CD14-positive monocyte (primary cell): ENCODE results near the gene AMACR. TPM values are rescaled to one million over a fixed set of nuclear protein-coding genes. Genes with fewer than 3 reads are reported as not detected.
"Not testable (repeated sequence)": the region's sequence is repeated elsewhere in the genome, so short reads cannot be mapped to it uniquely, and the experiment has no call there.

Experiments used
- DNase-seq, 3 donors: peaks; one replicate each; pipeline ENCODE4 v3.0.0-alpha.2; 2011 to 2022
- H2AFZ ChIP-seq: 2 replicates; pipeline ENCODE4 v1.6.0; 2012; ENCODE audit warnings: mild to moderate bottlenecking, low read depth, low read length, inconsistent platforms; ENCODE audit not compliant: insufficient read depth, poor library complexity, severe bottlenecking
- H3K27ac ChIP-seq, 2 donors: 1 replicate in 1 of 2; 2 replicates in 1 of 2; pipeline ENCODE4 v1.5.1; 2012 to 2013; ENCODE audit warnings: low read length in 2 of 2, control low read depth in 1 of 2, inconsistent platforms in 1 of 2, low read depth in 1 of 2, mild to moderate bottlenecking in 1 of 2
- H3K27me3 ChIP-seq, 2 donors: one replicate each; pipeline versions ENCODE4 v1.6.0 to v1.6.1; 2011 to 2013; ENCODE audit warnings: low read length in 2 of 2; ENCODE audit not compliant: control insufficient read depth in 2 of 2, insufficient read depth in 2 of 2
- H3K36me3 ChIP-seq, 2 donors: replicated peaks in 1 of 2; 1 replicate in 1 of 2; 2 replicates in 1 of 2; pipeline versions ENCODE4 v1.5.1 to v1.6.1; 2012 to 2013; ENCODE audit warnings: low read length in 2 of 2, control low read depth in 1 of 2, inconsistent platforms in 1 of 2, mild to moderate bottlenecking in 1 of 2; ENCODE audit not compliant: insufficient read depth in 2 of 2, control insufficient read depth in 1 of 2
- H3K4me1 ChIP-seq, 2 donors: 1 replicate in 1 of 2; 2 replicates in 1 of 2; pipeline versions ENCODE4 v1.5.1 to v1.6.1; 2012 to 2013; ENCODE audit warnings: low read length in 2 of 2, control low read depth in 1 of 2, inconsistent platforms in 1 of 2, mild to moderate bottlenecking in 1 of 2, moderate library complexity in 1 of 2; ENCODE audit not compliant: insufficient read depth in 2 of 2, control insufficient read depth in 1 of 2
- H3K4me2 ChIP-seq: replicated peaks from 2 replicates; pipeline ENCODE3; 2012; ENCODE audit warnings: low read length, moderate library complexity, mild to moderate bottlenecking; ENCODE audit not compliant: poor library complexity, severe bottlenecking; ENCODE audit errors: extremely low read depth
- H3K4me3 ChIP-seq, 3 experiments: fragments of 200-600 bp in 1 of 3; sonication (generic) in 1 of 3; replicated peaks in 1 of 3; 1 replicate in 2 of 3; 2 replicates in 1 of 3; pipeline ENCODE4 v1.5.1; 2011 to 2013; ENCODE audit warnings: low read length in 3 of 3, mild to moderate bottlenecking in 3 of 3, control low read depth in 2 of 3, low read depth in 2 of 3, inconsistent platforms in 1 of 3, moderate library complexity in 1 of 3
- H3K79me2 ChIP-seq: 2 replicates; pipeline ENCODE4 v1.6.0; 2012; ENCODE audit warnings: mild to moderate bottlenecking, control low read depth, inconsistent platforms, low read length, moderate library complexity; ENCODE audit not compliant: insufficient read depth
- H3K9ac ChIP-seq: 2 replicates; pipeline ENCODE4 v1.6.0; 2017; ENCODE audit warnings: low read length, mild to moderate bottlenecking; ENCODE audit not compliant: insufficient read depth, poor library complexity, severe bottlenecking
- H3K9me3 ChIP-seq, 2 donors: replicated peaks in 1 of 2; 1 replicate in 1 of 2; 2 replicates in 1 of 2; pipeline versions ENCODE4 v1.5.1 to v1.6.1; 2012 to 2013; ENCODE audit warnings: low read length in 2 of 2, control low read depth in 1 of 2; ENCODE audit not compliant: control insufficient read depth in 1 of 2, insufficient read depth in 1 of 2
- H4K20me1 ChIP-seq: 2 replicates; pipeline ENCODE4 v1.6.0; 2012; ENCODE audit warnings: mild to moderate bottlenecking, low read length, control low read depth, moderate library complexity; ENCODE audit not compliant: insufficient read depth
- H3K27ac Mint-ChIP-seq, 7 donors: one replicate each; pipeline ENCODE4 v1.8.0; 2020; ENCODE audit warnings: mild to moderate bottlenecking in 7 of 7, mixed read lengths in 7 of 7, moderate library complexity in 6 of 7, inconsistent platforms in 2 of 7
- H3K27me3 Mint-ChIP-seq, 3 donors: one replicate each; pipeline ENCODE4 v1.8.0; 2021 to 2022; ENCODE audit warnings: low read depth in 3 of 3, mild to moderate bottlenecking in 3 of 3, mixed read lengths in 3 of 3, moderate library complexity in 3 of 3, inconsistent platforms in 1 of 3
- H3K36me3 Mint-ChIP-seq, 2 donors: one replicate each; pipeline ENCODE4 v1.8.0; 2020; ENCODE audit warnings: mixed read lengths in 2 of 2, inconsistent platforms in 1 of 2, mild to moderate bottlenecking in 1 of 2
- H3K4me1 Mint-ChIP-seq: one replicate; pipeline ENCODE4 v1.8.0; 2020; ENCODE audit warnings: mild to moderate bottlenecking, mixed read lengths
- H3K4me3 Mint-ChIP-seq, 2 donors: one replicate each; pipeline ENCODE4 v1.8.0; 2020; ENCODE audit warnings: mild to moderate bottlenecking in 2 of 2, mixed read lengths in 2 of 2, moderate library complexity in 1 of 2
- H3K9me3 Mint-ChIP-seq, 7 donors: one replicate each; pipeline ENCODE4 v1.8.0; 2020 to 2022; ENCODE audit warnings: mixed read lengths in 7 of 7, mild to moderate bottlenecking in 6 of 7, moderate library complexity in 6 of 7, inconsistent platforms in 2 of 7
- WGBS: methylation state at CpG from one replicate; pipeline ENCODE4 v1.1.5; 2013; ENCODE audit warnings: missing lambda C conversion rate; ENCODE audit not compliant: insufficient coverage; 5-methylcytosine and 5-hydroxymethylcytosine counted together
- intact Hi-C, 2 donors: fragments of 100-400 bp; cut with micrococcal nuclease; formaldehyde crosslinking; loops; one replicate each; pipeline versions ENCODE4 v1.15.0 to v1.15.1; 2023
- polyA plus RNA-seq, 3 donors: library from polyadenylated mRNA; depleted of rRNA in 1 of 3; unstranded in 2 of 3; stranded (reverse) in 1 of 3; fragments of 300-500 nt in 2 of 3; fragments of >200 nt in 1 of 3; fragmentation: Illumina TruSeq in 2 of 3; gene quantifications; 1 replicate in 2 of 3; 2 replicates in 1 of 3; pipeline ENCODE4 v1.2.3, GENCODE V29; 2012 to 2021
- TF ChIP-seq, protein P1 (sequence below): fragments of 200-600 bp; IDR thresholded peaks from one replicate; pipeline ENCODE4 v1.8.0; 2022; ENCODE audit warnings: antibody characterized with exemption, mild to moderate bottlenecking

AMACR gene
- polyA plus RNA-seq, 3 donors, result 1.2 to 6.1 (median 4.8) TPM

DNA sequence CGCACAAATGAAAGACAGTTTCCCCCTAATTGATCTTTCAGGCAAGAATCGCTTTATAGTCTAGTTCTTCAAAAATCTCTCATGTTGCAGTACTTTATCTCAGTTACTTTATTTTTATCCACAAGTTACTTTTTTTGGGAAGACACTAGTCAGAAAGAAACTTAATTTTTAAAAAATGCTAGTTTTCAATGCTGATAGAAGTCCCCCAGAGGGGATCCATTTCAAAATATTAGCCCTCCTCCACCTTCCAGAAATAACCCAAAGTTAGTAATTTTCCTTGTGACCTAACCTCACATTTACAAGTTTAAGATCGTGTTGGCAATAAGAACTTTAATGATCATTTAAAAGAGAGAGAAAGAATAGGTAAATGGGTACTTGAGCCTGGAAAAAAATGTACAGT lies 24.1 kb upstream of the AMACR start:
- peaks cover 4 to 13% of the 10 kb centered on the region in 2 donors for H3K36me3 ChIP-seq
- H3K4me1 Mint-ChIP-seq, result no peaks in the 10 kb centered on the region
- no peaks in the 10 kb centered on the region for H4K20me1 ChIP-seq
- peaks cover 12 to 19% of the 10 kb centered on the region in 2 donors for H3K36me3 Mint-ChIP-seq
- TF ChIP-seq, protein P1, sequence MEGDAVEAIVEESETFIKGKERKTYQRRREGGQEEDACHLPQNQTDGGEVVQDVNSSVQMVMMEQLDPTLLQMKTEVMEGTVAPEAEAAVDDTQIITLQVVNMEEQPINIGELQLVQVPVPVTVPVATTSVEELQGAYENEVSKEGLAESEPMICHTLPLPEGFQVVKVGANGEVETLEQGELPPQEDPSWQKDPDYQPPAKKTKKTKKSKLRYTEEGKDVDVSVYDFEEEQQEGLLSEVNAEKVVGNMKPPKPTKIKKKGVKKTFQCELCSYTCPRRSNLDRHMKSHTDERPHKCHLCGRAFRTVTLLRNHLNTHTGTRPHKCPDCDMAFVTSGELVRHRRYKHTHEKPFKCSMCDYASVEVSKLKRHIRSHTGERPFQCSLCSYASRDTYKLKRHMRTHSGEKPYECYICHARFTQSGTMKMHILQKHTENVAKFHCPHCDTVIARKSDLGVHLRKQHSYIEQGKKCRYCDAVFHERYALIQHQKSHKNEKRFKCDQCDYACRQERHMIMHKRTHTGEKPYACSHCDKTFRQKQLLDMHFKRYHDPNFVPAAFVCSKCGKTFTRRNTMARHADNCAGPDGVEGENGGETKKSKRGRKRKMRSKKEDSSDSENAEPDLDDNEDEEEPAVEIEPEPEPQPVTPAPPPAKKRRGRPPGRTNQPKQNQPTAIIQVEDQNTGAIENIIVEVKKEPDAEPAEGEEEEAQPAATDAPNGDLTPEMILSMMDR, result no peak
- no peak overlapping the region for H3K9ac ChIP-seq
- no peak overlapping the region for H3K4me3 ChIP-seq
- no peak overlapping the region for H3K4me3 Mint-ChIP-seq
- no peaks in the 10 kb centered on the region for H3K27me3 ChIP-seq
- H3K27me3 Mint-ChIP-seq, result peaks cover 0 to 2% (median 0%) of the 10 kb centered on the region in 3 donors
- no peak overlapping the region for H3K27ac Mint-ChIP-seq
- no peak overlapping the region for H3K4me2 ChIP-seq
- intact Hi-C loops, result no loop called here
- no peak overlapping the region for H2AFZ ChIP-seq
- H3K27ac ChIP-seq, result no peak overlapping the region
- no CpG with 5 or more reads among the region's 3 CpGs for WGBS
- no peak for DNase-seq
- H3K9me3 ChIP-seq, result no peaks in the 10 kb centered on the region
- no peaks in the 10 kb centered on the region for H3K79me2 ChIP-seq
- no peaks in the 10 kb centered on the region for H3K4me1 ChIP-seq
- no peaks in the 10 kb centered on the region for H3K9me3 Mint-ChIP-seq

DNA sequence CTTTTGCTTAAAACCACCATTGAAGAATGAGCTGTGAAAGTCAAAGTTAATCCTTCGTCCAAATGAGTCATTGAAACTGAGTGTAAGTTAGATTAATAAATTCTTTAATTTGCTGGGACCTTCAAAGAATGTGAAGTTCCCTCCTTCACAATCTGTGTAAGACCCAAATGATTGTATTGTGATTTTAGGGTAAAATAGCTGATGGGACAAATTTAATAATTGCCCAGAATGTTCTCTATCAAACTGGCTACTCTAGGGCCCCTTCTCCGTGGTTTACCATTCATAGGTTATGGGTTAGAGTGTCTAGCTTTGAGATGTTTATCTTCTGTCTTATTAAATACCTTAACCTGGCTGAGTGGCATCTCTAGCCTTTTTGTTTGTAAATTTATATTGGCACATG lies 23.3 kb upstream of the AMACR start:
- intact Hi-C loops, result no loop called here
- Histone ChIP-seq H3K4me2 (no peak overlapping the region), H3K27ac (no peak overlapping the region), H3K4me1 (no peaks in the 10 kb centered on the region), H2AFZ (no peak overlapping the region), H4K20me1 (no peaks in the 10 kb centered on the region), H3K4me3 (no peak overlapping the region), H3K36me3 (peaks cover 4 to 13% of the 10 kb centered on the region in 2 donors), H3K79me2 (no peaks in the 10 kb centered on the region), H3K9ac (no peak overlapping the region), H3K9me3 (no peaks in the 10 kb centered on the region), H3K27me3 (no peaks in the 10 kb centered on the region)
- H3K4me1 Mint-ChIP-seq, result no peaks in the 10 kb centered on the region
- peaks cover 12 to 20% of the 10 kb centered on the region in 2 donors for H3K36me3 Mint-ChIP-seq
- H3K4me3 Mint-ChIP-seq, result no peak overlapping the region
- H3K9me3 Mint-ChIP-seq, result no peaks in the 10 kb centered on the region
- no peak overlapping the region for H3K27ac Mint-ChIP-seq
- TF ChIP-seq, protein P1, result no peak
- H3K27me3 Mint-ChIP-seq, result peaks cover 0 to 2% (median 0%) of the 10 kb centered on the region in 3 donors
- DNase-seq, result no peak
- WGBS, result no CpG with 5 or more reads among the region's 2 CpGs

DNA sequence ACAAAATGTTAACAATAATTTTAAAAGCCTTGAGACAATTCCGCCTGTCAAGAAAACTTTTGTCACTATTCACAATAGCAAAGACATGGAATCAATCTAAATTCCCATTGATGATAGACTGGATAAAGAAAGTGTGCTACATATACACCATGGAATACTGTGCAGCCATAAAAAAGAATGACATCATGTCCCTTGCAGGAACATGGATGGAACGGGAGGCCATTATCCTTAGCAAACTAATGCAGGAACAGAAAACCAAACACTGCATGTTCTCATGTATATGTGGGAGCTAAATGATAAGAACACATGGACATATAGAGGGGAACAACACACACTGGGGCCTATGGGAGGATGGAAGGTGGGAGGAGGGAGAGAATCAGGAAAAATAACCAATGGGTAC lies 22.7 kb upstream of the AMACR start:
- H3K4me3 Mint-ChIP-seq, H3K4me2 ChIP-seq, H3K9ac ChIP-seq, H3K4me1 Mint-ChIP-seq, H3K79me2 ChIP-seq, H3K9me3 ChIP-seq, H3K4me3 ChIP-seq, H3K4me1 ChIP-seq, H3K27ac ChIP-seq, intact Hi-C loops, H4K20me1 ChIP-seq, H3K27ac Mint-ChIP-seq, H3K9me3 Mint-ChIP-seq, H2AFZ ChIP-seq, H3K27me3 Mint-ChIP-seq, H3K27me3 ChIP-seq, DNase-seq: not testable (repeated sequence)
- peaks cover 12 to 25% of the 10 kb centered on the region in 2 donors for H3K36me3 Mint-ChIP-seq
- WGBS, result no CpG with 5 or more reads among the region's 2 CpGs
- H3K36me3 ChIP-seq, result peaks cover 4 to 13% of the 10 kb centered on the region in 2 donors
